ENCODE measurements around the gene MTM1.

DNA sequence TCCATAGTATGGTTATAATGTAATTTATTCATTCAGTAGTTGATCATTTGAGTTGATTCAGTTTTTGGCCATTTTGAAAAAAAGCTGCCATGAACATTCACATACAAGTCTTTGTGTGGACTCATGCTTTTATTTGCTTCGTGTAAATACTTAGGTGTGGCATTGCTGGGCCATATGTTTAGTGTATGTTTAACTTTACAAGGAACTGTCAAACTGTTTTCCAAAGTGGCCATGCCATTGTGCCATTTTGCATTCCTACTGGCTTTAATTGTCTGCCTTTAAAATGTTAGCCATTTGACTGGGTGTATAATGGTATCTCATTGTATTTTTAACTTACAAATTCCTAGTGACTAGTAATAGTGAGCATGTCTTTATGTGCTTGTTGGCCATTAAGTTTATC is 8.8 kb downstream of the MTM1 start:
- TF ChIP-seq, protein P1, sequence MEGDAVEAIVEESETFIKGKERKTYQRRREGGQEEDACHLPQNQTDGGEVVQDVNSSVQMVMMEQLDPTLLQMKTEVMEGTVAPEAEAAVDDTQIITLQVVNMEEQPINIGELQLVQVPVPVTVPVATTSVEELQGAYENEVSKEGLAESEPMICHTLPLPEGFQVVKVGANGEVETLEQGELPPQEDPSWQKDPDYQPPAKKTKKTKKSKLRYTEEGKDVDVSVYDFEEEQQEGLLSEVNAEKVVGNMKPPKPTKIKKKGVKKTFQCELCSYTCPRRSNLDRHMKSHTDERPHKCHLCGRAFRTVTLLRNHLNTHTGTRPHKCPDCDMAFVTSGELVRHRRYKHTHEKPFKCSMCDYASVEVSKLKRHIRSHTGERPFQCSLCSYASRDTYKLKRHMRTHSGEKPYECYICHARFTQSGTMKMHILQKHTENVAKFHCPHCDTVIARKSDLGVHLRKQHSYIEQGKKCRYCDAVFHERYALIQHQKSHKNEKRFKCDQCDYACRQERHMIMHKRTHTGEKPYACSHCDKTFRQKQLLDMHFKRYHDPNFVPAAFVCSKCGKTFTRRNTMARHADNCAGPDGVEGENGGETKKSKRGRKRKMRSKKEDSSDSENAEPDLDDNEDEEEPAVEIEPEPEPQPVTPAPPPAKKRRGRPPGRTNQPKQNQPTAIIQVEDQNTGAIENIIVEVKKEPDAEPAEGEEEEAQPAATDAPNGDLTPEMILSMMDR (IDR thresholded peaks at IDR 0.05; ENCODE audit: low read depth, low read length) = no peak
- TF ChIP-seq EZH2phosphoT487 (IDR thresholded peaks at IDR 0.05; ENCODE audit: low read depth) = no peak

Data from OCI-LY3 (cell line).